HEK293 (cell line): ENCODE results near the gene CAMK2N2.

ENCODE experiments used
- FEZF1 ChIP-seq: fragments of 450-650 bp; formaldehyde crosslinking; IDR thresholded peaks from 2 replicates; pipeline ENCODE4 v1.5.1; 2016; ENCODE audit warnings: missing biosample characterization, missing genetic modification characterization
- HIC1 ChIP-seq: fragments of 450-650 bp; formaldehyde crosslinking; IDR thresholded peaks from 2 replicates; pipeline ENCODE4 v1.5.1; 2016; ENCODE audit warnings: missing biosample characterization, missing genetic modification characterization
- HOXA7 ChIP-seq: sonication (generic); formaldehyde crosslinking; IDR thresholded peaks from 2 replicates; pipeline ENCODE4 v1.8.1; 2022; ENCODE audit warnings: missing genetic modification reagents, borderline replicate concordance
- KLF8 ChIP-seq: fragments of 450-650 bp; formaldehyde crosslinking; IDR thresholded peaks from 2 replicates; pipeline ENCODE4 v1.5.1; 2016; ENCODE audit warnings: missing biosample characterization, missing genetic modification characterization
- KLF9 ChIP-seq: fragments of 450-650 bp; formaldehyde crosslinking; IDR thresholded peaks from 2 replicates; pipeline ENCODE4 v1.5.1; 2016; ENCODE audit warnings: missing biosample characterization, missing genetic modification characterization, low read depth
- OVOL3 ChIP-seq: fragments of 450-650 bp; formaldehyde crosslinking; IDR thresholded peaks from 2 replicates; pipeline ENCODE4 v1.5.1; 2016; ENCODE audit warnings: missing biosample characterization, missing genetic modification characterization
- PRDM1 ChIP-seq: fragments of 450-650 bp; formaldehyde crosslinking; IDR thresholded peaks from 2 replicates; pipeline ENCODE4; 2016; ENCODE audit warnings: missing biosample characterization, missing genetic modification characterization
- RBAK ChIP-seq: fragments of 450-650 bp; formaldehyde crosslinking; IDR thresholded peaks from 2 replicates; pipeline ENCODE4 v1.5.1; 2016; ENCODE audit warnings: missing biosample characterization, missing genetic modification characterization
- SP2 ChIP-seq: fragments of 450-650 bp; formaldehyde crosslinking; IDR thresholded peaks from 2 replicates; pipeline ENCODE4 v1.5.1; 2016; ENCODE audit warnings: missing biosample characterization, missing genetic modification characterization
- ZBTB8A ChIP-seq: fragments of 450-650 bp; formaldehyde crosslinking; IDR thresholded peaks from 2 replicates; pipeline ENCODE4 v1.5.1; 2016; ENCODE audit warnings: missing biosample characterization, missing genetic modification characterization
- ZNF18 ChIP-seq: fragments of 450-650 bp; formaldehyde crosslinking; IDR thresholded peaks from 2 replicates; pipeline ENCODE4 v1.5.1; 2016; ENCODE audit warnings: missing biosample characterization, missing genetic modification characterization
- ZNF24 ChIP-seq: fragments of 450-650 bp; formaldehyde crosslinking; IDR thresholded peaks from 2 replicates; pipeline ENCODE4 v1.5.1; 2016; ENCODE audit warnings: missing biosample characterization, missing genetic modification characterization
- ZNF248 ChIP-seq: fragments of 450-650 bp; formaldehyde crosslinking; IDR thresholded peaks from 2 replicates; pipeline ENCODE4 v1.5.1; 2017; ENCODE audit warnings: missing biosample characterization, missing genetic modification characterization
- ZNF335 ChIP-seq: fragments of 450-650 bp; formaldehyde crosslinking; conservative IDR thresholded peaks from 2 replicates; pipeline ENCODE4 v1.5.1; 2016; ENCODE audit warnings: missing biosample characterization, missing genetic modification characterization
- ZNF391 ChIP-seq: fragments of 450-650 bp; formaldehyde crosslinking; IDR thresholded peaks from 2 replicates; pipeline ENCODE4 v1.5.1; 2016; ENCODE audit warnings: low read depth, missing biosample characterization, missing genetic modification characterization, borderline replicate concordance
- ZNF585B ChIP-seq: fragments of 450-650 bp; formaldehyde crosslinking; IDR thresholded peaks from 2 replicates; pipeline ENCODE4 v1.5.1; 2016; ENCODE audit warnings: missing biosample characterization, missing genetic modification characterization
- ZNF768 ChIP-seq: fragments of 450-650 bp; formaldehyde crosslinking; IDR thresholded peaks from 2 replicates; pipeline ENCODE4 v1.5.1; 2018; ENCODE audit warnings: missing biosample characterization, mild to moderate bottlenecking, missing genetic modification characterization
- ZNF791 ChIP-seq: fragments of 450-650 bp; formaldehyde crosslinking; IDR thresholded peaks from 2 replicates; pipeline ENCODE4 v1.5.1; 2016; ENCODE audit warnings: missing biosample characterization, missing genetic modification characterization
- ZNF837 ChIP-seq: fragments of 450-650 bp; formaldehyde crosslinking; IDR thresholded peaks from 2 replicates; pipeline ENCODE4 v1.5.1; 2016; ENCODE audit warnings: missing biosample characterization, missing genetic modification characterization
- TF ChIP-seq, protein P1 (sequence below): fragments of 450-650 bp; formaldehyde crosslinking; IDR thresholded peaks from 2 replicates; pipeline ENCODE4 v1.5.1; 2016; ENCODE audit warnings: missing biosample characterization, missing genetic modification characterization, borderline replicate concordance
- TF ChIP-seq, protein P2 (sequence below): fragments of 450-650 bp; formaldehyde crosslinking; IDR thresholded peaks from 2 replicates; pipeline ENCODE4 v1.5.1; 2016; ENCODE audit warnings: missing biosample characterization, missing genetic modification characterization
- TF ChIP-seq, protein P3 (sequence below): fragments of 450-650 bp; formaldehyde crosslinking; IDR thresholded peaks from 2 replicates; pipeline ENCODE4 v1.5.1; 2016; ENCODE audit warnings: missing biosample characterization, missing genetic modification characterization

Gene CAMK2N2

DNA sequence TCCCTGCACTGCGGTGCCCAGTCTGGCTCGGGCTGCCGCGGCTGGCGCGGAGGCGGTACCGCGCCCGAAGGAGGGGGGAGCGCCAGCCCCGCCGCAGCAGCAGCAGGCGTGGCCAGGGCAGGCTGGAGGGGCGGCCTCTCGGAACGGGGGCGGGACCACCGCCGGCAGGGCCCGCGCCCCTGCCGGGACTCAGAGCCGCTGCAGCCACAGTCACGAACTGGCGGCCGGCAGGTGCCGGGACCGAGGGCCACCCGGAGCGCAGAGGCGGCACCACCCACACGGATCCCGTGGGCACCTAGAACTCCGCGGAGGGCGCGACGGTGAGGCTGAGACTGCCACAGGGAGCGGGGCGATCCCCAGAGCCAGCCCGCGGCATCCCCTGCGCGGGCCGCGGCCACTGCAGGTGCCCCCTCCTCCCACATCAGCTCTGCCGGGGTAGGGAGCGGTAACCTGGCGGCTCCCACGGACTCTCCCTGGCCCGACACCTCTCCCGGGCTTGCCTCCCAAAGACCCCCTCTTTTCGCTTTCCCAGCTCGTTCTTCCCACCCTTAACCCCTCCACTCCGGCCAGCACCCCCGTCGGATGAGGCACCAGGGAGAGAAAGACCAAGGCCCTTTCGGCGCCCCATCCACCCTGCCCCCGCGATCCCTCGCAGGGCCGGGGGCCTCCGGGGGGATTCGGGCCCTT lies 31.8 kb downstream of the CAMK2N2 start, which contains the start of gene VWA5B2 (continued):
- TF ChIP-seq ZNF585B (tag by site-specific recombination) (no peak), FEZF1 (tag by site-specific recombination) (no peak), PRDM1 (no peak), HIC1 (tag by site-specific recombination) (peak; percentile 67; the same call in 1 of the 2 replicates), ZBTB8A (tag by site-specific recombination) (peak; percentile 62), SP2 (tag by site-specific recombination) (peak; percentile 45), ZNF248 (tag by site-specific recombination) (no peak), ZNF24 (no peak; the same call in 1 of the 2 replicates), ZNF335 (tag by site-specific recombination) (peak; percentile 89), HOXA7 (CRISPR knock-in tag) (no peak), ZNF768 (no peak), OVOL3 (tag by site-specific recombination) (no peak), KLF9 (tag by site-specific recombination) (peak; percentile 55; the same call in 1 of the 2 replicates), RBAK (tag by site-specific recombination) (no peak), ZNF791 (tag by site-specific recombination) (no peak), KLF8 (tag by site-specific recombination) (no peak), ZNF837 (tag by site-specific recombination) (no peak), ZNF18 (no peak), ZNF391 (tag by site-specific recombination) (no peak)
- TF ChIP-seq, protein P1, sequence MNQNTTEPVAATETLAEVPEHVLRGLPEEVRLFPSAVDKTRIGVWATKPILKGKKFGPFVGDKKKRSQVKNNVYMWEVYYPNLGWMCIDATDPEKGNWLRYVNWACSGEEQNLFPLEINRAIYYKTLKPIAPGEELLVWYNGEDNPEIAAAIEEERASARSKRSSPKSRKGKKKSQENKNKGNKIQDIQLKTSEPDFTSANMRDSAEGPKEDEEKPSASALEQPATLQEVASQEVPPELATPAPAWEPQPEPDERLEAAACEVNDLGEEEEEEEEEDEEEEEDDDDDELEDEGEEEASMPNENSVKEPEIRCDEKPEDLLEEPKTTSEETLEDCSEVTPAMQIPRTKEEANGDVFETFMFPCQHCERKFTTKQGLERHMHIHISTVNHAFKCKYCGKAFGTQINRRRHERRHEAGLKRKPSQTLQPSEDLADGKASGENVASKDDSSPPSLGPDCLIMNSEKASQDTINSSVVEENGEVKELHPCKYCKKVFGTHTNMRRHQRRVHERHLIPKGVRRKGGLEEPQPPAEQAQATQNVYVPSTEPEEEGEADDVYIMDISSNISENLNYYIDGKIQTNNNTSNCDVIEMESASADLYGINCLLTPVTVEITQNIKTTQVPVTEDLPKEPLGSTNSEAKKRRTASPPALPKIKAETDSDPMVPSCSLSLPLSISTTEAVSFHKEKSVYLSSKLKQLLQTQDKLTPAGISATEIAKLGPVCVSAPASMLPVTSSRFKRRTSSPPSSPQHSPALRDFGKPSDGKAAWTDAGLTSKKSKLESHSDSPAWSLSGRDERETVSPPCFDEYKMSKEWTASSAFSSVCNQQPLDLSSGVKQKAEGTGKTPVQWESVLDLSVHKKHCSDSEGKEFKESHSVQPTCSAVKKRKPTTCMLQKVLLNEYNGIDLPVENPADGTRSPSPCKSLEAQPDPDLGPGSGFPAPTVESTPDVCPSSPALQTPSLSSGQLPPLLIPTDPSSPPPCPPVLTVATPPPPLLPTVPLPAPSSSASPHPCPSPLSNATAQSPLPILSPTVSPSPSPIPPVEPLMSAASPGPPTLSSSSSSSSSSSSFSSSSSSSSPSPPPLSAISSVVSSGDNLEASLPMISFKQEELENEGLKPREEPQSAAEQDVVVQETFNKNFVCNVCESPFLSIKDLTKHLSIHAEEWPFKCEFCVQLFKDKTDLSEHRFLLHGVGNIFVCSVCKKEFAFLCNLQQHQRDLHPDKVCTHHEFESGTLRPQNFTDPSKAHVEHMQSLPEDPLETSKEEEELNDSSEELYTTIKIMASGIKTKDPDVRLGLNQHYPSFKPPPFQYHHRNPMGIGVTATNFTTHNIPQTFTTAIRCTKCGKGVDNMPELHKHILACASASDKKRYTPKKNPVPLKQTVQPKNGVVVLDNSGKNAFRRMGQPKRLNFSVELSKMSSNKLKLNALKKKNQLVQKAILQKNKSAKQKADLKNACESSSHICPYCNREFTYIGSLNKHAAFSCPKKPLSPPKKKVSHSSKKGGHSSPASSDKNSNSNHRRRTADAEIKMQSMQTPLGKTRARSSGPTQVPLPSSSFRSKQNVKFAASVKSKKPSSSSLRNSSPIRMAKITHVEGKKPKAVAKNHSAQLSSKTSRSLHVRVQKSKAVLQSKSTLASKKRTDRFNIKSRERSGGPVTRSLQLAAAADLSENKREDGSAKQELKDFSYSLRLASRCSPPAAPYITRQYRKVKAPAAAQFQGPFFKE (tag by site-specific recombination): no peak
- TF ChIP-seq, protein P2, sequence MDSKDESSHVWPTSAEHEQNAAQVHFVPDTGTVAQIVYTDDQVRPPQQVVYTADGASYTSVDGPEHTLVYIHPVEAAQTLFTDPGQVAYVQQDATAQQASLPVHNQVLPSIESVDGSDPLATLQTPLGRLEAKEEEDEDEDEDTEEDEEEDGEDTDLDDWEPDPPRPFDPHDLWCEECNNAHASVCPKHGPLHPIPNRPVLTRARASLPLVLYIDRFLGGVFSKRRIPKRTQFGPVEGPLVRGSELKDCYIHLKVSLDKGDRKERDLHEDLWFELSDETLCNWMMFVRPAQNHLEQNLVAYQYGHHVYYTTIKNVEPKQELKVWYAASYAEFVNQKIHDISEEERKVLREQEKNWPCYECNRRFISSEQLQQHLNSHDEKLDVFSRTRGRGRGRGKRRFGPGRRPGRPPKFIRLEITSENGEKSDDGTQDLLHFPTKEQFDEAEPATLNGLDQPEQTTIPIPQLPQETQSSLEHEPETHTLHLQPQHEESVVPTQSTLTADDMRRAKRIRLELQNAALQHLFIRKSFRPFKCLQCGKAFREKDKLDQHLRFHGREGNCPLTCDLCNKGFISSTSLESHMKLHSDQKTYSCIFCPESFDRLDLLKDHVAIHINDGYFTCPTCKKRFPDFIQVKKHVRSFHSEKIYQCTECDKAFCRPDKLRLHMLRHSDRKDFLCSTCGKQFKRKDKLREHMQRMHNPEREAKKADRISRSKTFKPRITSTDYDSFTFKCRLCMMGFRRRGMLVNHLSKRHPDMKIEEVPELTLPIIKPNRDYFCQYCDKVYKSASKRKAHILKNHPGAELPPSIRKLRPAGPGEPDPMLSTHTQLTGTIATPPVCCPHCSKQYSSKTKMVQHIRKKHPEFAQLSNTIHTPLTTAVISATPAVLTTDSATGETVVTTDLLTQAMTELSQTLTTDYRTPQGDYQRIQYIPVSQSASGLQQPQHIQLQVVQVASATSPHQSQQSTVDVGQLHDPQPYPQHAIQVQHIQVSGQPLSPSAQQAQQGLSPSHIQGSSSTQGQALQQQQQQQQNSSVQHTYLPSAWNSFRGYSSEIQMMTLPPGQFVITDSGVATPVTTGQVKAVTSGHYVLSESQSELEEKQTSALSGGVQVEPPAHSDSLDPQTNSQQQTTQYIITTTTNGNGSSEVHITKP (tag by site-specific recombination): peak; percentile 59; the same call in 1 of the 2 replicates
- TF ChIP-seq, protein P3, sequence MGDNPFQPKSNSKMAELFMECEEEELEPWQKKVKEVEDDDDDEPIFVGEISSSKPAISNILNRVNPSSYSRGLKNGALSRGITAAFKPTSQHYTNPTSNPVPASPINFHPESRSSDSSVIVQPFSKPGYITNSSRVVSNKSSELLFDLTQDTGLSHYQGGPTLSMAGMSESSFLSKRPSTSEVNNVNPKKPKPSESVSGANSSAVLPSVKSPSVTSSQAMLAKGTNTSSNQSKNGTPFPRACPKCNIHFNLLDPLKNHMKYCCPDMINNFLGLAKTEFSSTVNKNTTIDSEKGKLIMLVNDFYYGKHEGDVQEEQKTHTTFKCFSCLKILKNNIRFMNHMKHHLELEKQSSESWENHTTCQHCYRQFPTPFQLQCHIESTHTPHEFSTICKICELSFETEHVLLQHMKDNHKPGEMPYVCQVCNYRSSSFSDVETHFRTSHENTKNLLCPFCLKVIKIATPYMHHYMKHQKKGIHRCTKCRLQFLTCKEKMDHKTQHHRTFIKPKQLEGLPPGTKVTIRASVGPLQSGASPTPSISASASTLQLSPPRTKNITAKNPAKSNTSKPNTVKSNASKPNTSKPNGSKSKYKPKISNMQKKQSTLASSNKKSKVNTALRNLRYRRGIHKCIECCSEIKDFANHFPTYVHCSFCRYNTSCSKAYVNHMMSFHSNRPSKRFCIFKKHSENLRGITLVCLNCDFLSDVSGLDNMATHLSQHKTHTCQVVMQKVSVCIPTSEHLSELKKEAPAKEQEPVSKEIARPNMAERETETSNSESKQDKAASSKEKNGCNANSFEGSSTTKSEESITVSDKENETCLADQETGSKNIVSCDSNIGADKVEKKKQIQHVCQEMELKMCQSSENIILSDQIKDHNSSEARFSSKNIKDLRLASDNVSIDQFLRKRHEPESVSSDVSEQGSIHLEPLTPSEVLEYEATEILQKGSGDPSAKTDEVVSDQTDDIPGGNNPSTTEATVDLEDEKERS (tag by site-specific recombination): no peak
